OCI-LY3 (cell line): Measurements from ENCODE around the gene VCP.

Source experiments
- H2AFZ ChIP-seq: fragments of 200-600, 300-600 bp; shearing (Covaris generic); 2 replicates; pipeline ENCODE4 v1.6.0; 2014; ENCODE audit warnings: antibody characterized with exemption, low read depth, low read length
- H3K27ac ChIP-seq: fragments of 200-600, 300-600 bp; sonication (generic); 2 replicates; pipeline ENCODE4 v1.5.1; 2014; ENCODE audit warnings: mild to moderate bottlenecking, low read length, moderate library complexity, mixed read lengths
- H3K27me3 ChIP-seq: fragments of 200-600, 300-600 bp; sonication (generic); 2 replicates; pipeline ENCODE4 v1.6.1; 2014; ENCODE audit warnings: low read depth, low read length, mixed read lengths
- H3K36me3 ChIP-seq: fragments of 200-600, 300-600 bp; sonication (generic); replicated peaks from 2 replicates; pipeline ENCODE3; 2014; ENCODE audit warnings: low read depth, low read length, mixed read lengths
- H3K4me1 ChIP-seq: fragments of 300-600, 200-600 bp; sonication (generic); 2 replicates; pipeline ENCODE4 v1.6.1; 2014; ENCODE audit warnings: low read length, mixed read lengths
- H3K4me2 ChIP-seq: fragments of 200-600, 300-600 bp; sonication (generic); 2 replicates; pipeline ENCODE4 v1.6.1; 2014; ENCODE audit warnings: low read length, mixed read lengths
- H3K4me3 ChIP-seq: fragments of 300-600, 200-600 bp; sonication (generic); 2 replicates; pipeline ENCODE4 v1.5.1; 2014; ENCODE audit warnings: antibody characterized with exemption, mild to moderate bottlenecking, low read length, moderate library complexity
- H3K79me2 ChIP-seq: fragments of 300-600, 200-600 bp; shearing (Covaris generic); 2 replicates; pipeline ENCODE4 v1.6.1; 2014; ENCODE audit warnings: mild to moderate bottlenecking, low read length, mixed read lengths
- H3K9ac ChIP-seq: fragments of 300-600, 200-600 bp; shearing (Covaris generic); 2 replicates; pipeline ENCODE4 v1.6.0; 2014; ENCODE audit warnings: mild to moderate bottlenecking, low read length, moderate library complexity
- H3K9me3 ChIP-seq: fragments of 200-600, 300-600 bp; shearing (Covaris generic); 2 replicates; pipeline ENCODE4 v1.6.1; 2014; ENCODE audit warnings: low read length, mixed read lengths; ENCODE audit not compliant: insufficient read depth
- H4K20me1 ChIP-seq: fragments of 200-600, 300-600 bp; sonication (generic); 2 replicates; pipeline ENCODE4 v1.6.1; 2016; ENCODE audit warnings: low read length, mixed read lengths; ENCODE audit not compliant: insufficient read depth
- CTCF ChIP-seq: fragments of 200-600, 300-600 bp; sonication (generic); IDR thresholded peaks from 2 replicates; pipeline ENCODE4 v1.5.1; 2014; ENCODE audit warnings: antibody characterized with exemption, low read length, low read depth
- EZH2phosphoT487 ChIP-seq: fragments of 200-600 bp; shearing (Covaris generic); IDR thresholded peaks from 2 replicates; pipeline ENCODE4 v1.6.1; 2018; ENCODE audit warnings: antibody characterized with exemption, mixed run types, low read depth

VCP gene

GRCh38 chr9:35060548-35061207 is 11.7 kb downstream of the VCP start:
- TF ChIP-seq CTCF: no peak
- no peak for TF ChIP-seq EZH2phosphoT487
- Histone ChIP-seq H3K36me3 (peaks cover 91% of the 10 kb centered on the region), H3K27ac (no peak overlapping the region), H3K9ac (no peak overlapping the region), H4K20me1 (peaks cover 4% of the 10 kb centered on the region), H3K79me2 (peaks cover 11% of the 10 kb centered on the region), H2AFZ (no peak overlapping the region), H3K27me3 (no peaks in the 10 kb centered on the region), H3K4me1 (no peaks in the 10 kb centered on the region), H3K9me3 (no peaks in the 10 kb centered on the region), H3K4me2 (no peak overlapping the region), H3K4me3 (no peak overlapping the region)

- no peaks in the 10 kb centered on the region for H3K4me1 ChIP-seq
- H3K4me2 ChIP-seq: no peak overlapping the region
- no peak overlapping the region for H3K27ac ChIP-seq
- H3K27me3 ChIP-seq: no peaks in the 10 kb centered on the region
- TF ChIP-seq EZH2phosphoT487 (no peak), CTCF (no peak)
- H3K9me3 ChIP-seq: no peaks in the 10 kb centered on the region
- H3K9ac ChIP-seq: no peak overlapping the region
- peaks cover 4% of the 10 kb centered on the region; the same call in 1 of the 2 replicates for H3K79me2 ChIP-seq
- peaks cover 90% of the 10 kb centered on the region for H3K36me3 ChIP-seq
- peaks cover 4% of the 10 kb centered on the region for H4K20me1 ChIP-seq
- H3K4me3 ChIP-seq: no peak overlapping the region
- no peak overlapping the region for H2AFZ ChIP-seq
These were observed 13.0 kb downstream of the VCP start for GRCh38 chr9:35059438-35059837.

- H3K9ac ChIP-seq: no peak overlapping the region
- no peaks in the 10 kb centered on the region; the same call in 1 of the 2 replicates for H3K79me2 ChIP-seq
- no peak overlapping the region for H3K27ac ChIP-seq
- no peak overlapping the region for H2AFZ ChIP-seq
- H4K20me1 ChIP-seq: peaks cover 4% of the 10 kb centered on the region
- no peaks in the 10 kb centered on the region for H3K9me3 ChIP-seq
- TF ChIP-seq EZH2phosphoT487: no peak
- no peak overlapping the region for H3K4me3 ChIP-seq
- peaks cover 74% of the 10 kb centered on the region for H3K36me3 ChIP-seq
- H3K27me3 ChIP-seq: no peaks in the 10 kb centered on the region
- H3K4me2 ChIP-seq: no peak overlapping the region
- H3K4me1 ChIP-seq: no peaks in the 10 kb centered on the region
These were observed 15.2 kb downstream of the VCP start for GRCh38 chr9:35057271-35057620.

- Histone ChIP-seq H3K79me2 (no peaks in the 10 kb centered on the region; the same call in 1 of the 2 replicates), H3K27ac (no peak overlapping the region), H4K20me1 (peaks cover 3% of the 10 kb centered on the region)
These were observed 15.7 kb downstream of the VCP start for GRCh38 chr9:35056571-35057270.

More at GRCh38 chr9:35056571-35057270, 15.7 kb downstream of the VCP start:
- Histone ChIP-seq H3K36me3 (peaks cover 72% of the 10 kb centered on the region), H3K27me3 (no peaks in the 10 kb centered on the region), H3K4me3 (no peak overlapping the region), H2AFZ (no peak overlapping the region), H3K4me1 (no peaks in the 10 kb centered on the region), H3K4me2 (no peak overlapping the region), H3K9ac (no peak overlapping the region), H3K9me3 (no peaks in the 10 kb centered on the region)
- TF ChIP-seq EZH2phosphoT487 (no peak), CTCF (no peak)
